Esophagus muscularis mucosa (tissue), 4 donors: ENCODE data around the gene SLC6A11. TPM values are rescaled to one million over a fixed set of nuclear protein-coding genes. Genes with fewer than 3 reads are reported as not detected.

Experiments
- DNase-seq: peaks from one replicate; pipeline ENCODE4 v3.0.0-alpha.2; 2017; ENCODE audit errors: extremely low spot score
- H3K27ac ChIP-seq, 4 donors: fragments of 200-600 bp; sonication (generic); replicated peaks in 1 of 4; 1 replicate in 3 of 4; 2 replicates in 1 of 4; pipeline ENCODE4 v1.5.1; 2016 to 2019; ENCODE audit warnings: mild to moderate bottlenecking in 1 of 4
- H3K27me3 ChIP-seq, 4 donors: fragments of 200-600 bp; sonication (generic); one replicate each; pipeline versions ENCODE4 v1.5.1 to v1.6.0; 2016 to 2019
- H3K36me3 ChIP-seq, 4 donors: fragments of 200-600 bp; sonication (generic); one replicate each; pipeline ENCODE4 v1.5.1; 2016 to 2019
- H3K4me1 ChIP-seq, 4 donors: fragments of 200-600 bp; sonication (generic); one replicate each; pipeline ENCODE4 v1.5.1; 2016 to 2019
- H3K4me3 ChIP-seq, 4 donors: fragments of 200-600 bp; sonication (generic); 1 replicate in 2 of 4; 2 replicates in 2 of 4; pipeline ENCODE4 v1.5.1; 2016 to 2019; ENCODE audit warnings: mild to moderate bottlenecking in 4 of 4, moderate library complexity in 1 of 4
- H3K9me3 ChIP-seq, 4 donors: fragments of 200-600 bp; sonication (generic); 1 replicate in 3 of 4; 2 replicates in 1 of 4; pipeline ENCODE4 v1.5.1; 2016 to 2019
- EP300 ChIP-seq: sonication (generic); formaldehyde crosslinking; IDR thresholded peaks from one replicate; pipeline ENCODE4 v1.6.1; 2017; ENCODE audit warnings: antibody characterized with exemption
- POLR2A ChIP-seq: fragments of 450-650 bp; IDR thresholded peaks from one replicate; pipeline ENCODE4 v1.6.1; 2017; ENCODE audit warnings: antibody characterized with exemption, moderate library complexity, mild to moderate bottlenecking, low read depth
- POLR2AphosphoS5 ChIP-seq, 2 donors: sonication (generic); formaldehyde crosslinking; IDR thresholded peaks; one replicate each; pipeline ENCODE4 v1.6.1; 2017; ENCODE audit warnings: antibody characterized with exemption in 2 of 2
- WGBS: methylation state at CpG from one replicate; pipeline ENCODE4 v1.1.5; 2018; 5-methylcytosine and 5-hydroxymethylcytosine counted together
- intact Hi-C: fragments of 100-400 bp; cut with DNase I; formaldehyde crosslinking; loops from one replicate; pipeline ENCODE4 v1.15.1; 2023
- total RNA-seq, 4 donors: library from RNA; depleted of rRNA; stranded (reverse); fragments of >200 nt; gene quantifications; one replicate each; pipeline versions ENCODE4 v1.1.0 to v1.2.1, GENCODE V29; 2016
- TF ChIP-seq, protein P1 (sequence below), 3 experiments: fragments of 200-600 bp in 2 of 3; fragments of 450-650 bp in 1 of 3; sonication (generic) in 2 of 3; IDR thresholded peaks; one replicate each; pipeline ENCODE4 v1.5.1; 2017 to 2019; ENCODE audit warnings: antibody characterized with exemption in 3 of 3, mild to moderate bottlenecking in 2 of 3, moderate library complexity in 1 of 3

Gene SLC6A11
- total RNA-seq, 4 donors from 2014 or later: not detected

GRCh38 chr3:10834951-10835350, 18.9 kb downstream of the SLC6A11 start:
- Histone ChIP-seq H3K9me3 (no peaks in the 10 kb centered on the region), H3K4me3 (no peak overlapping the region), H3K36me3 (no peaks in the 10 kb centered on the region), H3K4me1 (peaks cover 4 to 10% (median 8%) of the 10 kb centered on the region in 4 donors), H3K27ac (no peak overlapping the region), H3K27me3 (peaks cover 0 to 3% (median 0%) of the 10 kb centered on the region in 4 donors)
- no peak for DNase-seq
- intact Hi-C loops: no loop called here
- WGBS: 83% methylated on average over 9 of the region's 10 CpGs
- TF ChIP-seq, protein P1, sequence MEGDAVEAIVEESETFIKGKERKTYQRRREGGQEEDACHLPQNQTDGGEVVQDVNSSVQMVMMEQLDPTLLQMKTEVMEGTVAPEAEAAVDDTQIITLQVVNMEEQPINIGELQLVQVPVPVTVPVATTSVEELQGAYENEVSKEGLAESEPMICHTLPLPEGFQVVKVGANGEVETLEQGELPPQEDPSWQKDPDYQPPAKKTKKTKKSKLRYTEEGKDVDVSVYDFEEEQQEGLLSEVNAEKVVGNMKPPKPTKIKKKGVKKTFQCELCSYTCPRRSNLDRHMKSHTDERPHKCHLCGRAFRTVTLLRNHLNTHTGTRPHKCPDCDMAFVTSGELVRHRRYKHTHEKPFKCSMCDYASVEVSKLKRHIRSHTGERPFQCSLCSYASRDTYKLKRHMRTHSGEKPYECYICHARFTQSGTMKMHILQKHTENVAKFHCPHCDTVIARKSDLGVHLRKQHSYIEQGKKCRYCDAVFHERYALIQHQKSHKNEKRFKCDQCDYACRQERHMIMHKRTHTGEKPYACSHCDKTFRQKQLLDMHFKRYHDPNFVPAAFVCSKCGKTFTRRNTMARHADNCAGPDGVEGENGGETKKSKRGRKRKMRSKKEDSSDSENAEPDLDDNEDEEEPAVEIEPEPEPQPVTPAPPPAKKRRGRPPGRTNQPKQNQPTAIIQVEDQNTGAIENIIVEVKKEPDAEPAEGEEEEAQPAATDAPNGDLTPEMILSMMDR (IDR thresholded peaks at IDR 0.05): no peak
- TF ChIP-seq POLR2AphosphoS5 (IDR thresholded peaks at IDR 0.05) (no peak), POLR2A (no peak), EP300 (no peak)

DNA sequence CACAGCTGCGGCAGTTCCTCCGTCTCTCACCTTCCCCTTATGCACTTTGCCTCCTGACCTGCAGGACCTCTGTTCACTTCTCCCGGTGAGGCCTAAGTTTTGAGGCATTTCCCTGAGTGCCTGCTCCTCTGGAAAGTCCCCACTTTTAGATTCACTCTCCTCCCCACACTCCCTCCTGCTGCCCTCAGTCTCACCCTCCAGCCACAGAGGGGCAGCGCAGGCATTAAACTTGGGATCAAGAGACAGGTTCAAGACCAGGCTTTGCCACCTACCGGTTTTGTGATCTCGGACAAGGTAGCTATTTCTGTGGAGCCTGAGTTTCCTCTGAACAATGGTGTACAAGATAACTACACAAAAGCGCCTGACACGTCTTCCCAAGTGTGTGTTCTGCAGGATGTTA, 19.4 kb downstream of the SLC6A11 start:
- H3K27ac ChIP-seq: no peak overlapping the region
- H3K4me3 ChIP-seq: no peak overlapping the region
- no peaks in the 10 kb centered on the region for H3K9me3 ChIP-seq
- 58% methylated on average over 8 of the region's 8 CpGs for WGBS
- no peaks in the 10 kb centered on the region for H3K36me3 ChIP-seq
- intact Hi-C loops: no loop called here
- peaks cover 0 to 6% (median 0%) of the 10 kb centered on the region in 4 donors for H3K27me3 ChIP-seq
- peaks cover 4 to 10% (median 8%) of the 10 kb centered on the region in 4 donors for H3K4me1 ChIP-seq
- TF ChIP-seq EP300: no peak
- TF ChIP-seq POLR2A: no peak
- TF ChIP-seq POLR2AphosphoS5 (IDR thresholded peaks at IDR 0.05): no peak
- TF ChIP-seq, protein P1 (IDR thresholded peaks at IDR 0.05): no peak
- no peak for DNase-seq

DNA sequence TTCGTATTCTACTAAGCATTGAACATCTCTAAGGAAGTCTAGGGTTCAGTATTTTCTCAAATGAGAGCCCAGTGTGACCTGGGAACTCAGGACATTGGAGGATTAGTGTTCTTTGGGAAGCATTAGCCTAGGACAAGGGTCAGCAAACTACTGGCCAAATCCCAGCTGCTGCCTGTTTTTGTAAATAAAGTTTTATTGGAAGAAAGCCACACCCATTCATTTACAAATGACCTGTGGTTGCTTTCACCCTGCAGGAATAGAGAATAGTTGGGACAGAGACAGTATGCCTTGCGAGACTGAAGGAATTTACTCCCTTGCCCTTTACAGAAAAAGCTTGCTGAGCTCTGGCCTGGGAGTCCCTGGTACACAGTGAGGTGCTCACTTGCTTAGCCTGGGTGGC, 20.6 kb downstream of the SLC6A11 start:
- intact Hi-C loops: no loop called here

GRCh38 chr3:10837849-10838248, 21.8 kb downstream of the SLC6A11 start:
- TF ChIP-seq POLR2A: no peak
- TF ChIP-seq, protein P1 (IDR thresholded peaks at IDR 0.05): no peak
- no peak for TF ChIP-seq POLR2AphosphoS5 (IDR thresholded peaks at IDR 0.05)
- no peak for TF ChIP-seq EP300
- no peaks in the 10 kb centered on the region for H3K9me3 ChIP-seq
- H3K4me3 ChIP-seq: no peak overlapping the region
- intact Hi-C loops: no loop called here
- no peaks in the 10 kb centered on the region for H3K36me3 ChIP-seq
- WGBS: 35% methylated on average over 3 of the region's 8 CpGs
- H3K4me1 ChIP-seq: peaks cover 4 to 10% (median 8%) of the 10 kb centered on the region in 4 donors
- peaks cover 0 to 6% (median 0%) of the 10 kb centered on the region in 4 donors for H3K27me3 ChIP-seq
- no peak for DNase-seq
- H3K27ac ChIP-seq: no peak overlapping the region

More for the DNA sequence above, 20.6 kb downstream of the SLC6A11 start:
- DNase-seq: no peak
- peaks cover 0 to 6% (median 0%) of the 10 kb centered on the region in 4 donors for H3K27me3 ChIP-seq
- H3K4me1 ChIP-seq: peaks cover 4 to 10% (median 8%) of the 10 kb centered on the region in 4 donors
- H3K27ac ChIP-seq: no peak overlapping the region
- no peaks in the 10 kb centered on the region for H3K36me3 ChIP-seq
- H3K9me3 ChIP-seq: no peaks in the 10 kb centered on the region
- no peak overlapping the region for H3K4me3 ChIP-seq
- TF ChIP-seq POLR2A: no peak
- no peak for TF ChIP-seq EP300
- TF ChIP-seq POLR2AphosphoS5 (IDR thresholded peaks at IDR 0.05): no peak
- TF ChIP-seq, protein P1 (IDR thresholded peaks at IDR 0.05): no peak
- WGBS: 86% methylated on average over 2 of the region's 2 CpGs

- intact Hi-C loops: no loop called here
- WGBS: 83% methylated on average over 4 of the region's 4 CpGs
- no peaks in the 10 kb centered on the region for H3K36me3 ChIP-seq
- no peak overlapping the region for H3K27ac ChIP-seq
- H3K4me1 ChIP-seq: peaks cover 4 to 10% (median 8%) of the 10 kb centered on the region in 4 donors
- no peak for DNase-seq
- H3K4me3 ChIP-seq: no peak overlapping the region
- H3K27me3 ChIP-seq: peaks cover 0 to 13% (median 0%) of the 10 kb centered on the region in 4 donors
- H3K9me3 ChIP-seq: no peaks in the 10 kb centered on the region
- TF ChIP-seq POLR2AphosphoS5 (IDR thresholded peaks at IDR 0.05): no peak
- no peak for TF ChIP-seq POLR2A
- TF ChIP-seq, protein P1 (IDR thresholded peaks at IDR 0.05): no peak
- TF ChIP-seq EP300: no peak
Measured at GRCh38 chr3:10839167-10839566, 23.1 kb downstream of the SLC6A11 start.
